Loucy (cell line): ENCODE data around the gene MOXD1.

ENCODE experiments used
- H2AFZ ChIP-seq: fragments of 200-600 bp; sonication (generic); 2 replicates; pipeline ENCODE4 v1.6.0; 2016; ENCODE audit warnings: antibody characterized with exemption, mild to moderate bottlenecking, low read length, moderate library complexity
- H3F3A ChIP-seq: fragments of 200-600 bp; 2 replicates; pipeline ENCODE4 v1.6.0; 2016; ENCODE audit warnings: antibody characterized with exemption, low read depth, mild to moderate bottlenecking
- H3K27me3 ChIP-seq: fragments of 200-600 bp; sonication (generic); 2 replicates; pipeline ENCODE4 v1.6.1; 2014; ENCODE audit warnings: low read length, mild to moderate bottlenecking; ENCODE audit not compliant: insufficient read depth, poor library complexity, severe bottlenecking
- H3K36me3 ChIP-seq: fragments of 200-600 bp; sonication (generic); 2 replicates; pipeline ENCODE4 v1.6.1; 2016; ENCODE audit warnings: low read length; ENCODE audit not compliant: insufficient read depth
- H3K4me1 ChIP-seq: fragments of 200-600 bp; sonication (generic); 2 replicates; pipeline ENCODE4 v1.5.1; 2014; ENCODE audit warnings: low read length, mild to moderate bottlenecking; ENCODE audit not compliant: insufficient read depth, poor library complexity, severe bottlenecking
- H3K4me2 ChIP-seq: fragments of 200-600 bp; sonication (generic); 2 replicates; pipeline ENCODE4 v1.6.0; 2014; ENCODE audit warnings: antibody characterized with exemption, low read length, low read depth, mild to moderate bottlenecking; ENCODE audit not compliant: poor library complexity, severe bottlenecking
- H3K4me3 ChIP-seq: fragments of 200-600 bp; sonication (generic); 2 replicates; pipeline ENCODE4 v1.5.1; 2014; ENCODE audit warnings: low read length, mild to moderate bottlenecking, mixed read lengths; ENCODE audit not compliant: poor library complexity, severe bottlenecking
- H3K79me2 ChIP-seq: fragments of 200-600 bp; sonication (generic); 2 replicates; pipeline ENCODE4 v1.6.1; 2014; ENCODE audit warnings: low read length; ENCODE audit not compliant: insufficient read depth
- H3K9ac ChIP-seq: fragments of 200-600 bp; sonication (generic); 2 replicates; pipeline ENCODE4 v1.6.0; 2014; ENCODE audit warnings: mild to moderate bottlenecking, low read depth, low read length, moderate library complexity; ENCODE audit not compliant: poor library complexity, severe bottlenecking
- H3K9me2 ChIP-seq: fragments of 200-600 bp; sonication (generic); replicated peaks from 2 replicates; pipeline ENCODE4 v1.6.1; 2016; ENCODE audit warnings: low read depth, low read length, mixed read lengths
- H3K9me3 ChIP-seq: fragments of 200-600 bp; sonication (generic); 2 replicates; pipeline ENCODE4 v1.6.1; 2014; ENCODE audit warnings: mild to moderate bottlenecking, antibody characterized with exemption, low read length, low read depth; ENCODE audit not compliant: insufficient read depth
- H4K20me1 ChIP-seq: fragments of 200-600 bp; sonication (generic); 2 replicates; pipeline ENCODE4 v1.6.0; 2014; ENCODE audit warnings: antibody characterized with exemption, low read length, mild to moderate bottlenecking; ENCODE audit not compliant: insufficient read depth, poor library complexity, severe bottlenecking
- EZH2phosphoT487 ChIP-seq: fragments of 200-600 bp; IDR thresholded peaks from 2 replicates; pipeline ENCODE4 v1.6.1; 2018; ENCODE audit warnings: antibody characterized with exemption, mild to moderate bottlenecking, moderate library complexity, borderline replicate concordance
- TF ChIP-seq, protein P1 (sequence below): fragments of 200-600 bp; sonication (generic); conservative IDR thresholded peaks from 2 replicates; pipeline ENCODE4 v1.5.1; 2014; ENCODE audit warnings: mild to moderate bottlenecking, antibody characterized with exemption, low read length

Gene MOXD1

DNA sequence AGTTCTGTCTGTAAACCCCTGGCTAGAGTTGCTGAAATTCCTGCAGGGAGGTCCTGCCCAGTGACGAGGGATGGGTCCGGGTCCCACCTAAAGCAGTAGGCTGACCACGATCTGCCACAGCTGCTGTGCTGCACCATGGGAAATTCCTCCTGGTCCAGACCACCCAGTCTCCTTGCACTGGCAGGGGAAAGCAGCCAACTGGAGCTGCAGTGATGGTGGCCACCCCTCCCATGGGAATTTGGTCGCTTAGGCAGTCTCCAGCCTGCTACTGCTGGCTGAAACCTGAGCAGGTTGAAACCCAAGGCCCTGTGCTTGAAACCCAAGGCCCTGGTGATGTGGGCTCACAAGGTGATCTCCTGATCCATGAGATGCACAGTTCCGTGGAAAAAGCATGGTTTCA is 23.9 kb upstream of the MOXD1 start:
- Histone ChIP-seq H4K20me1 (no peaks in the 10 kb centered on the region), H3K4me1 (no peaks in the 10 kb centered on the region), H3K4me3 (no peak overlapping the region), H3K36me3 (no peaks in the 10 kb centered on the region), H2AFZ (no peak overlapping the region), H3F3A (no peaks in the 10 kb centered on the region), H3K79me2 (no peaks in the 10 kb centered on the region), H3K9ac (no peak overlapping the region), H3K27me3 (no peaks in the 10 kb centered on the region), H3K9me3 (no peaks in the 10 kb centered on the region), H3K4me2 (no peak overlapping the region), H3K9me2 (no peaks in the 10 kb centered on the region)
- TF ChIP-seq, protein P1, sequence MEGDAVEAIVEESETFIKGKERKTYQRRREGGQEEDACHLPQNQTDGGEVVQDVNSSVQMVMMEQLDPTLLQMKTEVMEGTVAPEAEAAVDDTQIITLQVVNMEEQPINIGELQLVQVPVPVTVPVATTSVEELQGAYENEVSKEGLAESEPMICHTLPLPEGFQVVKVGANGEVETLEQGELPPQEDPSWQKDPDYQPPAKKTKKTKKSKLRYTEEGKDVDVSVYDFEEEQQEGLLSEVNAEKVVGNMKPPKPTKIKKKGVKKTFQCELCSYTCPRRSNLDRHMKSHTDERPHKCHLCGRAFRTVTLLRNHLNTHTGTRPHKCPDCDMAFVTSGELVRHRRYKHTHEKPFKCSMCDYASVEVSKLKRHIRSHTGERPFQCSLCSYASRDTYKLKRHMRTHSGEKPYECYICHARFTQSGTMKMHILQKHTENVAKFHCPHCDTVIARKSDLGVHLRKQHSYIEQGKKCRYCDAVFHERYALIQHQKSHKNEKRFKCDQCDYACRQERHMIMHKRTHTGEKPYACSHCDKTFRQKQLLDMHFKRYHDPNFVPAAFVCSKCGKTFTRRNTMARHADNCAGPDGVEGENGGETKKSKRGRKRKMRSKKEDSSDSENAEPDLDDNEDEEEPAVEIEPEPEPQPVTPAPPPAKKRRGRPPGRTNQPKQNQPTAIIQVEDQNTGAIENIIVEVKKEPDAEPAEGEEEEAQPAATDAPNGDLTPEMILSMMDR: no peak
- no peak for TF ChIP-seq EZH2phosphoT487

DNA sequence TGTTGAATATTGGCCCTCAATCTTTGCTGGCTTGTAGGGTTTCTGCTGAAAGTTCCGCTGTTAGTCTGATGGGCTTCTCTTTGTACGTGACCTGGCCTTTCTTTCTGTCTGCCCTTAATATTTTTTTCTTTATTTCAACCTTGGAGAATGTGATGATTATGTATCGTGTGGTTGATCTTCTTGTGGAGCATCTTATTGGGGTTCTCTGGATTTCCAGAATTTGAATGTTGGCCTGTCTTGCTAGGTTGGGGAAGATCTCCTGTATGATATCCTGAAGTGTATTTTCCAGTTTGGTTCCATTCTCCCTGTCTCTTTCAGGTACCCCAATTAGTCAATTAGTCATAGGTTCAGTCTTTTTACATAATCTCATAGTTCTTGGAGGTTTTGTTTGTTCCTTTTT is 22.6 kb upstream of the MOXD1 start:
- Histone ChIP-seq H3K36me3 (no peaks in the 10 kb centered on the region), H3K4me2 (no peak overlapping the region), H3K4me1 (no peaks in the 10 kb centered on the region), H3K4me3 (no peak overlapping the region), H3K9ac (no peak overlapping the region), H3K9me3 (no peaks in the 10 kb centered on the region), H4K20me1 (no peaks in the 10 kb centered on the region), H3K27me3 (no peaks in the 10 kb centered on the region), H3K9me2 (no peaks in the 10 kb centered on the region), H3F3A (no peaks in the 10 kb centered on the region), H3K79me2 (no peaks in the 10 kb centered on the region), H2AFZ (no peak overlapping the region)
- TF ChIP-seq, protein P1: no peak
- TF ChIP-seq EZH2phosphoT487: no peak

DNA sequence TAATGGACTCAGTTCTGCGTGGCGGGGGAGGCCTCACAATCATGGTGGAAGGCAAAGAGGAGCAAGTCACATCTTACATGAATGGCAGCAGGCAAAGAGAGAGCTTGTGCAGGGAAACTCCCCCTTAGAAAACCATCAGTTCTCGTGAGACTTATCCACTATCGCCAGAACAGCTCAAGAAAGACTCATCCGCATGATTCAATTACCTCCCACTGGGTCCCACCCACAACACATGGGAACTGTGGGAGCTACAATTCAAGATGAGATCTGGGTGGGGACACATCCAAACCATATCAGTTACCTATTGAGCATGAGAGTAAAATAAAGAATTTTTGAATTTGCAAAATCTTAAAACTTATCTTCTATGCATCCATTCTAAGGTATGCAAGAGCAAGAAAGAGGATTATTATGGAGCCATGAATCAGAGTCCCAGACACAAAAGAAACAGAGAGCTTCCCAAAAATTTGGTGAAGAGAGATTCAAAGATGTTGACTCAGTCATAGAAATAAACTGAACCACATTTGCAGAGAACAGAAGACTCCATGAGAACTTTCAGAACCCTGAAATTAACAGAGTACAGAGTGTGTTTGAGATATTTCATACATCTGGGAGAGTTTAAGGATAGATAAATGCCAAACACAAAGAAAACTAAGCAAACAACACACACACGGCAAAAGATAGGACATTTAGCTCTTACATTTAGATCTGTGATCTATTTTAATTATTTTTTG is 17.1 kb upstream of the MOXD1 start:
- no peaks in the 10 kb centered on the region for H3K9me2 ChIP-seq
- no peak overlapping the region for H2AFZ ChIP-seq
- TF ChIP-seq, protein P1: no peak
- TF ChIP-seq EZH2phosphoT487: no peak
- H3K9ac ChIP-seq: no peak overlapping the region
- no peaks in the 10 kb centered on the region for H3K9me3 ChIP-seq
- H3K4me1 ChIP-seq: no peaks in the 10 kb centered on the region
- H3K36me3 ChIP-seq: no peaks in the 10 kb centered on the region
- no peak overlapping the region for H3K4me2 ChIP-seq
- no peak overlapping the region for H3K4me3 ChIP-seq
- H3K79me2 ChIP-seq: no peaks in the 10 kb centered on the region
- no peaks in the 10 kb centered on the region for H4K20me1 ChIP-seq
- peaks cover 5% of the 10 kb centered on the region for H3K27me3 ChIP-seq
- no peaks in the 10 kb centered on the region for H3F3A ChIP-seq
